COLO668 (cell line): ENCODE data around the gene ATP11A.
"Not testable (repeated sequence)": the region's sequence is repeated elsewhere in the genome, so short reads cannot be mapped to it uniquely, and the experiment has no call there.

Experiments
- DNase-seq: peaks from one replicate; lab custom pipeline; 2025; ENCODE audit not compliant: unreplicated experiment; lab: John Stamatoyannopoulos, UW

ATP11A gene

DNA sequence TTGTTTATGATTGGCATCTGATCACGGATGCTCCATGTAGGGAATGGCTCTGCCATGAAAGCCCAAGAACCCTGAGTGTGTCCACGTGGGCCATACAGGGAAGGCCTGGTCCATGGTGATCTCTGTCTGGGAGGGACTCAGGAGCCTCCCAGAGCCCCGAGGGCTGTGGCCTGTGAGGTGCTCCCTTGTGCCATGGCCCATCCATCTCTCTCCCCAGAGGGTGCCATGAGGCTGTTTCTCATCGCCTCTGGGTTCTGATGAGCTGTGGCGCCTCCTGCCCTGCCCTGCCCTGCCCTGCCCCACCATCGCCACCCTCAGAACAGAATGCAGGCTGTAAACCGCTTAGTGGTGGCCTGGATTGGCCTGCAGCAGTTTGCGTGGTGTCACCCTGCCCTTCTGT, 83.1 kb downstream of the ATP11A start:
- DNase-seq, result no peak

DNA sequence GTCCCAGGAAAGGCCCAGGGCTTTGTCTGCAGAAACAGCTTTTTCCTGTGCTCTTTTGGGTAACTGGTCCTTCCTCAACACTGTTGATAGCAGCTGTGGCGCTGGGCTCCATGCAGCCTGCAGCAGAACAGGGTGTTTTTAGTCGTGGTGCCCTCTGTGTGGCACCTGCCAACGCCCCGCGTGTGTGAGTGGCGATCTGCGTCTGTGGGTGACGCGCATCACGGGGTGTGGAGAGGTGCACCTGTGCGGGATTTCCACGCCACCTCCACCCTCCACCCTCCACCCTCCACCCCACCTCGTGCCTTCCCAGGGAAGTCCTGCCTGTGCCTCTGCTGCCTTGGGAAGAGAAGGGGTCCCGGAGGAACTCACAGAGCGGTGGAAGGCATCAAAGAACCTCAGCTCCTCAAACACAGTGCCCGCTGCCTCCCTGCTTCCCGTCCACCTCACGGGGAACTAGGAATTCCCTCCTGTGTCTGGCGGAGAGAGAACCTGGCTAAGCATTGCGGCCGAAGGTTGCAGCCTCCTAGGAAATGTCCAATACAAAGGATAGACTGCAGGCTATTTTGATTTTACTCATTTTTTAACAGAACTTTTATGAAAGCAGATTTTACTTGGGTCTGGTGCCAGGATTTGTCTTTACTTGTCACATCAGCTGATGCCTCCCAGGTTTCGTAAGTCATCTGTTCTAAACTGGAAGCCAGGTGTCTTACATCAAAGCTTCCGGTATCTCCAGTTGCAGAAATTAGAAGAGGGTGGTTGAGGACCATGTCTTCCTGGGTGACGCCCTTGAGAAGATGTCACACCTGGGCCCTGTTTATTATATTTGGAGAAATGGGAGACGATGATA, 84.0 kb downstream of the ATP11A start:
- no peak for DNase-seq

GRCh38 chr13:112774448-112774792, 84.6 kb downstream of the ATP11A start:
- DNase-seq, result no peak

DNA sequence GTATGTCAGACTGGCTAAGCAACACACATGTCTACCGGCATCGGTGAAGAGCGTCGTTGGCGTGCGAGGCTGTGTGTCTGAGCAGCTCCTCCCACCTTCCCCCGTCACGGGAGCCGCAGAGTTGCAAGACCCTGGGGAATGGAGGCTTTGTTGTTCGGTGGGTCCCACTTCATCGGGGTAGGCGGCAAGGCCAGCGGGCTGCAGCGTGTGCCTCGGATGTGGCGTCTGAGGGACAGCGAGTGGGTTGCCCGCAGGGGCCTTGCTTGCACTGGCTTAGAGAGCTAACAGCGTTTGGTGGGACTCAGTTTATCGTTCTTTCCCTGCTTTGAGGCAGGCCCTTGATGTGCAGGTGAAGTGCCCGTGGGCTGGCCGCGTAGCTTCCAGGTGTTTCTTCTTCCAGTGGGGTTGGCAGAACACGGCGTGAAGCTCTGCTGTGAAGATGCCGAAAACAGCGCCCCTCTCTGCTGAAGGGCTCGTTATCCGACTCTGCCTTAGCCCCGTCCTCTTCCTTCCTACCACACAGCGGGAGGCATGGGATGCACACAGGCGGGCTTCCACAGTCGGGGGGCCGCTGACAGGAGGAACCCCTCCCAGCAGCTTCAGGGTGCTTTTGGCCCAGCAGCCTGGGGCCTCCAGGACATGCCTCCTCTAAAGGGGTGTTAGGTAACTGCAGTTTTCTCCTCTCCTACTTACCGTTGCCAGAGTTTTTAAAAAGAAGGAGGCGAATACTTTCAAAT, 85.2 kb downstream of the ATP11A start:
- no peak for DNase-seq

- DNase-seq, result no peak
Measured at GRCh38 chr13:112775791-112776279, 86.0 kb downstream of the ATP11A start.

DNA sequence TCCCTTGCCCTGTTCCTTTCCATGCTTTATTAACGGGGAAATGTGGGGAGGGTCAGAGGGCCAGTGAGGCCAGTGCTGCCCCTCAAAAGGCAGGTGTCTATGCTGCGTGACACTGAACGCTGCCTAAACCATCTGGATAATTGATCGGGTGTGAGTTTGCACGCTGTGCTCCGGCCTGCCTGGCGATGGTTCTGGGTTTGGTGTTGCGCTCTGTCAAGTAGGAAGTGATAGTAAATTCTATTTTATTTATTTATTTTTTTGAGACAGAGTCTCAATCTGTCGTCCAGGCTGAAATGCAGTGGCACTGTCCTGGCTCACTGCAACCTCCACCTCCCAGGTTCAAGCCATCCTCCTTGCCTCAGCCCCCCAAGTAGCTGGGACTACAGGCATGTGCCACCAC, 86.5 kb downstream of the ATP11A start:
- no peak for DNase-seq

- DNase-seq, result no peak
Measured at GRCh38 chr13:112776971-112777370, 87.1 kb downstream of the ATP11A start.

GRCh38 chr13:112777637-112778406, 88.0 kb downstream of the ATP11A start:
- DNase-seq, result no peak

- no peak for DNase-seq
Measured at GRCh38 chr13:112779856-112780604, 90.2 kb downstream of the ATP11A start.

GRCh38 chr13:112781287-112781686, 91.4 kb downstream of the ATP11A start:
- no peak for DNase-seq

DNA sequence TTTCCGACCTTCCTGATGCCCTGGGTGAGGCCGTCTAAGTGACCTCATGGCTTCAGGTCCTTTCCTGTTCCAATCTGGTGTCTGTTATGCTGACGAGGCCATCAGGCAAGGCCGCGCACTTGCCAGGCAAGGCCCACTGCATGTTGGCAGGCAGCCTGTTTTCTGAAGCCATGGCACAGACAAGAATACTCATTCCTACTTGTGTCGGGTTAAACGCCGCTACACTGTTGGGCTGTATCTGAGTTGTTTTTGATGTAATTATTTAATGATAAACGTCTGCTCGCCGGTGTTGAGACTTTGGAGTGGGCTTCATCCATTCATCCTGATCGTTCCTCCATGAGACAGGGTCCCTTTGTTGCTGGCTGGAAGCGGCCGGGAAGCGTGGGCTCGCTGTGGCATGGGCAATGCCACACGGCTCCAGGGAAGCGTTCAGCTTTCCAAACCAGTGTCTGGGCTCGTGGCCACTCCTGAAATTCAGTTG, 92.1 kb downstream of the ATP11A start:
- no peak for DNase-seq

DNA sequence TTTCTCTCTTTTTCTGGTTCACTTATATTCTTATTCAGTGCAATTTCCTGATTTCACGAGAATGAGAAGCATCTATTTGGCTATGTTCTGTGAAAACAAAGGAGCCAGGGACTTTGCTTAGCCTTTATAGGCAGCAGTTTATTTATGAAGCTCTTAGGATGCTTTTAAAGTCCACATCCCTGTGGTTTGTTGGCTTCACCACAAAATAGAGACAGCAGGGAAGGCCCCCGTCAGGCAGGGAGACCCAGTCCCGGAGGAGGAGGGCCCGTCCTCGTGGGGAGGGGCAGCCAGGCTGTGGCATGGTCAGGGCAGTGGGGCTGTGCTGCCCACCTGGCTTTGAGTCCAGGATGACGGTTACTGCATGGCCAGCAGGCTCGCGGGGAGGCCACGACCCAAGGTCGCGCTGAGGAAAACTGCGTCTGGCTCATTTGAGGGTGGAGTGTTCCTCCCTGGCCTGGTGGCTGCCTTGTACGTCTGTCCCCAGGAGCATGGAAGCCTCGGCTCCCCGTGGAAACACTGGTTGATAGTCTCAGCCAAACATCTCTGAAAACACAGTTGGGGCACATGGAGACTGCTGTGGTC, 92.7 kb downstream of the ATP11A start:
- DNase-seq, result no peak

- no peak for DNase-seq
Measured at GRCh38 chr13:112783135-112783977, 93.5 kb downstream of the ATP11A start.

DNA sequence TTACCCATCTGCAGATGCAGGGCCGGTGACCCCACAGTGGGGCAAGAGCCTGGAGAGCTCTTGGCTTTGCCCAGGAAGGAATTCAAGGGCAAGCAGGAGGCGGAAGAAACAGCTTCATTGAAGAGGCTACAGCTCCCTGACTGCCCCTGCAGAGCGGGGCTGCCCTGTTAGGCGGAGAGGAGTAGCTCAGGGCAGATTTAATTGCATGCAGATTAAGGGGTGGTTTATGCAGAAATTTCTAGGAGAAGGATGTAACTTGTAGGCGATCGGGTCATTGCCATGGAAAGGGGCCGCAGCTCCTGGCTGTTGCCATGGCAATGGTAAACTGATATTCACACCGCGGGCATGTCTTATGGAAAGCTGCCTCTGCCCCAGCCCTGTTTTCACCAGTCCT, 94.1 kb downstream of the ATP11A start:
- DNase-seq, result no peak

GRCh38 chr13:112784811-112785482, 95.1 kb downstream of the ATP11A start:
- DNase-seq, result no peak

GRCh38 chr13:112785483-112785856, 95.6 kb downstream of the ATP11A start:
- no peak for DNase-seq

- not testable (repeated sequence) for DNase-seq
Measured at GRCh38 chr13:112786810-112787209, 97.0 kb downstream of the ATP11A start.

DNA sequence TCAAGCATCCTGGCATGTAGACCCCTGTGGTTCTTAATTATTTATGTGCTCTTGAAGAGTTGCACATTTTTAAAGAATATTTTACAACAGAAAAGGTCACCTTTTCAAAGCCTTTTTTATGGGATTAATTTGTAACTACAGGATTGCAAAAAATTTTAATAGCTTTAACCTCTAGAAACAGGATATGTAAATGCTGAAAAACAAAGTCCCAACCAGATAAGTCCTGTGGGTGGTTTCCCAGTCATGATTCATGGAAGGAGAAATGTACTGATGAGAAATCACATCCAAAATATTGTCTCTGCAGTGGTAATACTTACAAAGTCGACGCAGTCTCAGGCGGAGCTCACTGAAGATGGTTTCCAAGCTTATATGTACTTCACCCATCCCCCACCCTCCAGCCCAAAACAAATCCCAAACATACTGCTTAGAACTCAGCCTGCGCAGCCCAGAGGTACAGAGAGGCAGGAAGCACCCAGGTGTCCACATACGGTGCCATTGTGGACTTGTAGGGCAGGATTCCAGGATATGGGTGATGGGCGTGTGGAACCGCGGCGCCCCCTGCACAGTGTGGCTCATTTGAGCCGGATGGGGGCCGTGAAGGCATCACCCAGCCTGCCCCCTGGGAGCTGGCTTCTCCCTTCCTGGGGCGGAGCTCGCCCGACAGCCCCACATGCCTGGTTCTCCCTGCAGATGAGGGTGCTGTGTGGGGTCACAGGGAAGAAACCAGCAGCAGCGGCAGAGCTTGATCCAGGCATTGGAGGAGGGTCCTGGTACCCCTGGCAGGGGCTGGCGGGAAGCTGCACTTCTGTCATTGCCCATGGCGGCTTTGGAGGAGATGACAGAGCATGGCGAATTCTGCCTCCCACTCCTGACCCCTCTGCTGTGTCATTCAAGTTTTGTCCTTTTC, 101.2 kb downstream of the ATP11A start:
- DNase-seq, result no peak
